GM18867 (cell line): Measurements from ENCODE around the gene TEX22.

ENCODE experiments used
- ATAC-seq: cut with Tn5 transposase; IDR thresholded peaks from one replicate; pipeline ENCODE4 v1.9.1; 2021; ENCODE audit warnings: mild to moderate bottlenecking, moderate library complexity; ENCODE audit not compliant: unreplicated experiment

Gene TEX22

DNA sequence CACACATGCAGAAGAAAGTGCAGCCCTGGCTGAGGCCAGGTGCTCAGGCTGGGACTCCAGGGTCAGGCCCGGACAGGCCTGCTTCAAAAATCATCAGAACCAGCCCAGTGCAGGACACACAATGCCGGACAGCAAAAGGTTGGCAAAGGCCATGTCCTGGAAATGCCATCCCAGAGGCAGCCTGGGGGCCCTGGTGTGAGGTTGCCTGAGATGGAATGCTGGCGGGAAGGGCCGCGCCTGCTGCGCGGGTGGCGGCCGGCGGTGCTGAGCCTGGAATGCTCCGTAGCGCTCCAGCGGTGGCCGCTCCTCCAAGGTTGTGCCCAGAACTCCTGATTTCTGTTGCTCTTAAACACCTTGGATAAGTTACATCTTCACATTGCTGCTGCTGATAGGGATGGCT is 54.6 kb downstream of the TEX22 start:
- no peak for ATAC-seq

DNA sequence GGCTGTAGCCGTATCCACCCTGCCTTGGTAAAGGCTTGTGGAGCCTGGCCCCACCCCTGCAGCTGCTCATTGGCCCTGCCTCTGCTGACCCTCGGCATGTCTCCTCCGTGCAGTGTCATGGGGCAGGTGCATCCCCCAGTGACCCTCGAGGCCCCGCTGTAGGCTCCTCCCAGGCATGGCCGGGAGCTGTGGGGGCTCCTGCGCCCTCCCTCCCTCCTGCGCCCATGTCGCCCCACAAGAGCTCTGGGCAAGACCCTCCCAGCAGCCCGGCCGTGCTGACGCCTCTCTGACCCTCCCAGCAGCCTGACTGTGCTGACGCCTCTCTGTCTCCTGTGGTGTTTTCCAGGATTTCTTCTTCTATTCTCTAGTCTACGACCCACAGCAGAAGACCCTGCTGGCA is 55.5 kb downstream of the TEX22 start:
- no peak for ATAC-seq

DNA sequence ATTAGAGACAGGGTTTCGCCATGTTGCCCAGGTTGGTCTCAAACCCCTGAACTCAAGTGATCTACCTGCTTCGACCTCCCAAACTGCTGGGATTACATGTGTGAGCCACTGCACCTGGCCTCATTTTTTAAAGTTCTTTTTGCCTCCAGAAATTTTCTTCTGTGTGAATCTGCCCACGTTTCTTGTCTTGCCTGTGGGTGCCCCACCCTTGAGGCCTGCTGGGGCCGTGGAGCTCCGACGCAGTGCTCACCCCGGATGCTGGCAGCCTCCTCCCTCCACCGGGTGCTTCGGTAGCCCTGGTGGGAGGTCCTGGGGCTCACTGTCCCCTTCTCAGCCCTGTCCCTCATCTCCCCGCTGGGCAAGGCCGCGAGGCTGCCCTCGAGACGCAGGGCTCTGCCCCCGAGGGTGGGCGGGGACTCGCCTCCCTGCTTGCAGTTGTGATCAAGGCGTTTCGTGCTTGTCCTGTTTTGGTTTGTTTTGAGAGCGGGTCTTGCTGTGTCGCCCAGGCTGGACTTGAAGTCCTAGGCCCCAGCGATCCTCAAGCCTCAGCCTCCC is 56.8 kb downstream of the TEX22 start:
- no peak for ATAC-seq

DNA sequence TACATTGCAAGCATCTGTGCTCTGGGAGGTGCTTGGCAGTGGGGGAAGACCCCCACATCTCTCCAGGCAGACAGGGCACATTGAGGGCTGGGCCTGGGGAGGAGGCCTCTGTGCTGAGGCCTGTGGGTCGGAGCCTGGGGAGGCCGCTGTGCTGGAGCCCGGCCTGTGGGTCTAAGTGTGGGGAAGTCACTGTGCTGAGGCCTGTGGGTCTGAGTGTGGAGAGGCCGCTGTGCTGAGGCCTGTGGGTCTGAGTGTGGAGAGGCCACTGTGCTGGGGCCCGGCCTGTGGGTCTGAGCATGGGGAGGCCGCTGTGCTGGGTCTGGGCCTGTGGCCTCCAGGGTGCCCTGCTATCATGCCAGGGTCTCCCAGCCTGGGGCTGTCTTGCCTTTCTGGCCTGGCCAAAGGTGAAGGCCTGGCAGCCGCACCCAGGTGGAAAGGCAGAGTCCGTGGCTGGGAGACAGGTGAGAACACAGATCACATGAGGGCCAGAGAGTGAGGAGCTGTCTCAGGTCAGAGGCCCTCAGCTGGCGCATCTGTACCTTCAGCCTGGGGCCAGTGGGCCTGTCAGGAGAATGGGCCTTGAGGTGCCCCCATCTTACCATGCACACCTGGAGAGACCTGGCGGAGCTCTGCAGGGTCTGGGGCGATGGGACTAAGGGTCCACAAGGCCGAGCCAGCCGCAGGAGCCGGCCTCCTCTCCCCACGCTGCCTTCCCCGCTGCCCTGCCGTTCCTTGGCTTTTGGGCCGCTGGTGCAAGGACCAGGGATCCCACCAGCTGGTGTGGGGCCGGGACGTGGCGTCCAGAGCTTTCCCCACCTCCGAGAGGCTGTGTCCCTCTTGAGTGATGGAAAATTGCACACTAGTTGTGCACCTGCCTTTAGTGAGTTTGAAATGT is 57.7 kb downstream of the TEX22 start:
- ATAC-seq = no peak

DNA sequence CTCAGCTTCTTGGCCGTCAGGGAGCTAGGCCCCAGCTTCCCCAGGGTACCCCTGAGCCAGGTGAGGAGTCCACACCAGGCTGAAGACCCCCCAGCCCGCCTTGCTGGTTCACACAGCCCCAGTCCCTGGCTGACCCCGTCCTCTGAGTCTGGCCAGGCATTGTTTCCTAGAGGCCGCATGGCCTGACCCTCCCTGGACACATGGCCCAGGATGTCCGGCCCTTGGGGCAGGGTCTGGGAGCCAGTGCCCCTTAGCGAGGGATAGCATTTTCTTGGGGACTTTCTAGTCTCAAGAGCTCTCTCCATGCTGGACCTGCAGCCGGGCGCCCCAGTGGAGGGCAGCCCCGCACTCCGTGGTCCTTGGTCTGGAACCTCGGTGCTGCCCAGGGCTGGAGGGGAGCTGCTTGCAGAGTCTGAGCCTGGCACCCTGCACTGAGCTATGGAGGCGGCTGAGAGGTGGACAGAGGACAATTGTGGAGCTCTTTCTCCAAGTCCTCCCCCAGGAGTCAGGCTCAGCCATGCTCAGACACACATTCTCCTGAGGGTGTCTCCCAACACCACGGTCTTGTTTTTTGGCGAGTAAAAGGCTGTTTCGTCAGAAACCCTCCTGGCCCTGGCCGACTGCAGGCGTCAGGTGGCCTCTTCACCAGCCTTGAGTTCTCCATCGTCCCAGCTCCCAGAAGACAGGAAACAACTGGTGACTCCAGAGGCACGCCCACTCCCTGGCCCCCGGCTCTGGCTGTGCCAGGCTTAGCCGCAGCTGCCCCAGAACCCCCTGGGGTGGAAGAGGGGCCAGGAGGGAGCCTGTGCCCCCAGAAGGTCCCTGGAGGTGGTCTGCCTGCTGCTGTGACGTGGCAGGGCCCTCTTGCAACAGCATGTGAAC is 58.6 kb downstream of the TEX22 start:
- no peak for ATAC-seq

DNA sequence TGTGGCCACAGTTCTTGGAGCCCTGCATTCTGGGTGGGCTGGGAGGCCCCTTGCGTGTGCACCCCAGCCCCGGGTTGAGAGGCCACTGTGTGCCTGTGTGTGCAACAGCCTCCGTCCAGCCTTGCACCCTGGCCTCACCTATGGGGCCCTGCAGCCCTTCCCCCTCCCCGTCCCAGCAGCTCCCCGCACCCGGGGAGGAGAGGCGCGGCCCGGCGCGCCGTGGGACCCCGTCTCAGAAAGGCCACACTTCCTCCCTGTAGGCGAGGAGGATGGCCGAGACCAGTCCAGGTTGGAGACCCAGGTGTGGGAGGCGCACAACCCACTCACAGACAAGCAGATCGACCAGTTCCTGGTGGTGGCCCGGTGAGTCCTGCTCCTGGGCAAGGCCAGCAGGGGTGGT is 59.7 kb downstream of the TEX22 start:
- ATAC-seq = no peak

DNA sequence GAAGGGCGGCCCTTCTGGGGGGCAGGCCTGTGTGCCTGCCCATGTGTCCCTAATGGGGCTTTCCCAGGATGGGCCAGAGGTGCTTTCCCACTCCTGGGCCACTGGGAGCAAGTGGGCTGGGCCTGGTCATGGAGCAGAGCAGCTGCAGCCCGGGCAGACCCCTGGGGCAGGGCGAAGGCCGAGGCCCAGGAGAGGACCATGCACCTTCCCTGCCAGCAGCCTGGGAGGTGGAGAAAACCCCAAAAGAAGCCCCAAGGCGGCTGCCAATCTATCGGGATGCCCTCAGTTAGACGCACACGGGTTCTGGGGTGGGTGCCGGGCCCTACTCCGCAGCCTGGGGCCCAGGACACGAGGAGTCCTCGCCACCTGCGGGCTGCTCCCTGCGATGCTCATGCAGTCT is 60.2 kb downstream of the TEX22 start:
- ATAC-seq = no peak

DNA sequence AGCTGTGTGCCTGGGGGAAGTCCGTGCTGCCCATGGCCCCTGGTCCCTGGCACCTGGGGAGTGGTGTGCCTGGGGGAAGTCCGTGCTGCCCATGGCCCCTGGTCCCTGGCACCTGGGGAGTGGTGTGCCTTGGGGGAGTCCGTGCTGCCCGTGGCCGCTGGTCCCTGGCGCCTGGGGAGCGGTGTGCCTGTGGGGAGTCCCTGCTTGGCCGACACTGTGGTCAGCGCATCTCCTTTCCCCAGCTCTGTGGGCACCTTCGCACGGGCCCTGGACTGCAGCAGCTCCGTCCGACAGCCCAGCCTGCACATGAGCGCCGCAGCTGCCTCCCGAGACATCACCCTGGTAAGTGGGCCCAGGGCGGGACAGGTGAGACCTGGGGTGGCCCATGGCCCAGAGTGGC is 61.8 kb downstream of the TEX22 start:
- no peak for ATAC-seq

DNA sequence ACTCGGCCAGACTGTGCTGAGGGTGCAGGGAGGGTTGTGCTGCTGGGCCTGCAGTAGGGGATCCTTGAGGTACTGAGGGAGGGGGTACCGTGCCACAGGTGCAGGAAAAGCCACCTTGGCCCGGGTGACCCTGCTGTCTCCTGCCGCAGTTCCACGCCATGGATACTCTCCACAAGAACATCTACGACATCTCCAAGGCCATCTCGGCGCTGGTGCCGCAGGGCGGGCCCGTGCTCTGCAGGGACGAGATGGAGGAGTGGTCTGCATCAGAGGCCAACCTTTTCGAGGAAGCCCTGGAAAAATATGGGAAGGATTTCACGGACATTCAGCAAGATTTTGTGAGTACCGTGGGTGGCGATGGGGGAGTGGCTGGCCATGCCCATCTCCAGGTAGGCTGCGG is 62.3 kb downstream of the TEX22 start:
- no peak for ATAC-seq

DNA sequence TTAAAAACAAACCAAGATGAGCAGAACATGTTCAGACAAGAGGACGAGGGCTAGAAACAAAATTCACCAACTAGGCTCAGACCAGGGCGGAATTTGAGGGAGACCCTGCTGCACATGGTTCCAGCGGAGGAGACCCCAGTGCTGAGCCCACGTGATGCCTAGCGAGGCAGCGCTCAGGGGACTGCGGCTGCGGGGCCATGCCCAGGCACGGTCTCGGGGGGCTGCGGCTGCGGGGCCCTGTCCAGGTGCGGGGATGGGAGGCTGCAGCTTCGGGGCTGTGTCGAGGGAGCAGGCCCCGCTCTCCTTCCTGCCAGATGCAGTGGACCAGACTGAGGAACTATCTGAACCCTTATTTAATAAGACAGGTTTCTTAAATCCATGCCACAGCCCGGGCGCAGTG is 63.6 kb downstream of the TEX22 start:
- ATAC-seq = no peak
